HG03354 (cell line): ENCODE measurements around the gene OR52I1.

ENCODE experiments used
- ATAC-seq: cut with Tn5 transposase; IDR thresholded peaks from one replicate; pipeline ENCODE4 v1.9.1; 2021; ENCODE audit warnings: mild to moderate bottlenecking; ENCODE audit not compliant: unreplicated experiment, poor library complexity, severe bottlenecking

The OR52I1 gene

GRCh38 chr11:4593739-4594138 is at the start of gene OR52I1:
Gene OR52I1, plus strand, starts transcription at chr11:4594039. Its CDS starts 0 bp downstream, at chr11:4594039.
- no peak for ATAC-seq

- no peak for ATAC-seq
These were observed 48.9 kb upstream of the OR52I1 start, which contains the start of gene OR52M1 for GRCh38 chr11:4544891-4545290. Gene OR52M1, plus strand, starts transcription at chr11:4545191. Its CDS starts 0 bp downstream, at chr11:4545191.

GRCh38 chr11:4546878-4547277 is 47.0 kb upstream of the OR52I1 start:
- no peak for ATAC-seq

- no peak for ATAC-seq
These were observed 46.4 kb upstream of the OR52I1 start for GRCh38 chr11:4547416-4547815.

- ATAC-seq = no peak
These were observed 42.4 kb upstream of the OR52I1 start for GRCh38 chr11:4551346-4551979.

- ATAC-seq = no peak
These were observed 34.1 kb upstream of the OR52I1 start for GRCh38 chr11:4559527-4560440.

GRCh38 chr11:4560467-4560866 is 33.4 kb upstream of the OR52I1 start:
- no peak for ATAC-seq

GRCh38 chr11:4565371-4565770 is 28.5 kb upstream of the OR52I1 start:
- no peak for ATAC-seq

GRCh38 chr11:4569075-4569474 is 24.8 kb upstream of the OR52I1 start:
- ATAC-seq = no peak

- ATAC-seq = no peak
These were observed 17.0 kb upstream of the OR52I1 start for GRCh38 chr11:4576880-4577279.

GRCh38 chr11:4577761-4578160 is 16.1 kb upstream of the OR52I1 start:
- no peak for ATAC-seq

GRCh38 chr11:4578624-4579023 is 15.2 kb upstream of the OR52I1 start:
- no peak for ATAC-seq

- ATAC-seq = no peak
These were observed 13.7 kb upstream of the OR52I1 start for GRCh38 chr11:4580124-4580523.

- no peak for ATAC-seq
These were observed 12.4 kb upstream of the OR52I1 start, which contains the start of gene OR52I2 for GRCh38 chr11:4581443-4581842. Gene OR52I2, plus strand, starts transcription at chr11:4581743.

GRCh38 chr11:4589017-4589416 is 4.8 kb upstream of the OR52I1 start:
- no peak for ATAC-seq

GRCh38 chr11:4605057-4605456 is 11.2 kb downstream of the OR52I1 start:
- no peak for ATAC-seq

GRCh38 chr11:4606231-4607015 is 12.6 kb downstream of the OR52I1 start:
- no peak for ATAC-seq

GRCh38 chr11:4607096-4607495 is 13.3 kb downstream of the OR52I1 start:
- ATAC-seq = no peak

- ATAC-seq = peak; percentile 100
These were observed 14.2 kb downstream of the OR52I1 start, which contains the start of gene TRIM68 for GRCh38 chr11:4607781-4608666. Gene TRIM68, minus strand, starts transcription at chr11:4608231. Its CDS starts 2,727 bp downstream, at chr11:4605504.
